GM12801 (cell line): ENCODE results near the gene ALOX5AP.

Source experiments
- TF ChIP-seq, protein P1 (sequence below): IDR thresholded peaks from one replicate; pipeline ENCODE4 v1.5.1; 2011; ENCODE audit warnings: control low read depth; ENCODE audit not compliant: insufficient read length; ENCODE audit errors: extremely low read depth

ALOX5AP gene

DNA sequence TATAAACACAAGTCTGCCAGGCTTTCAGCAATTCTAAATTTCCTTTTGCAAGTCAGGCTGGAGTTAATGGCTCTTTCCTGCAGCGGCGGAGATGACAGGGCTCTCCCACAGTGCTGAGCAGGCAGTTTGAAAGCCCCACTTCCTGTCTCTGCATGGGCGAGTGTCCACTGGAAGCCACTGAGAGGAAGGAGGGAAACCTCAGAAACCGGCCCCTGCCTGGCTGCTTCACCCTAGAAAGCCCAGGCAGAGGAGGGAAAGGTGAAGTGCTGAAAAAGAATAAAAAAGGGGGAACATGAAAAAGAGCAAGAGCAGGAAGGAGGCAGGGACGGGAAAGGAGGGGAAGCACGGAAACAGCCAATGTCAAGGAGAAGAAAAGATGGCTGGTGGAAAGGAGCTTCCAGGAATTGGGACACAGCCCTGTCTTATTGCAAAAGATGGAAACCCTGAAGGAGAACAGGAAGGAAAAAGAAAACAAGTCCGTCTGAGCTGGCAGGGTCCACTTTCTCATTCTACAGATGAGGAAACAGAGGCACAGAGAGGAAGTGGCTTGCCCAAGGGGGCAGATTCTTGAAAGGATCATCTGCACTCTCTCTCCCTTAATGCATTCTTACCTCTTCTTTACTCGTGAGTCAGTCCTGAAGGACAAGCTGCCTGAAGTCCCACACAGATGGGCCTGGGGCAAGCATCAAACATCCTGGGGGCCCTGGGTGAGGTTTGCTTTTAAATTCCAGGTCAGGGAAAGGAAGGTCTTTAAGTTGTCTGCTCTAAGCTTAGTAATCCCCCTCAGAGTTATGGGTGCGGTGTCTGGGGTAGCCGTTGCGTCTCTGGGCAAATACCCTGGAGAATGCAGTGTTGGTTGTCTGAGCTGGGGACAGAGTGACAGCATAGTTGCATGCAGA is 38.8 kb upstream of the ALOX5AP start:
- TF ChIP-seq, protein P1, sequence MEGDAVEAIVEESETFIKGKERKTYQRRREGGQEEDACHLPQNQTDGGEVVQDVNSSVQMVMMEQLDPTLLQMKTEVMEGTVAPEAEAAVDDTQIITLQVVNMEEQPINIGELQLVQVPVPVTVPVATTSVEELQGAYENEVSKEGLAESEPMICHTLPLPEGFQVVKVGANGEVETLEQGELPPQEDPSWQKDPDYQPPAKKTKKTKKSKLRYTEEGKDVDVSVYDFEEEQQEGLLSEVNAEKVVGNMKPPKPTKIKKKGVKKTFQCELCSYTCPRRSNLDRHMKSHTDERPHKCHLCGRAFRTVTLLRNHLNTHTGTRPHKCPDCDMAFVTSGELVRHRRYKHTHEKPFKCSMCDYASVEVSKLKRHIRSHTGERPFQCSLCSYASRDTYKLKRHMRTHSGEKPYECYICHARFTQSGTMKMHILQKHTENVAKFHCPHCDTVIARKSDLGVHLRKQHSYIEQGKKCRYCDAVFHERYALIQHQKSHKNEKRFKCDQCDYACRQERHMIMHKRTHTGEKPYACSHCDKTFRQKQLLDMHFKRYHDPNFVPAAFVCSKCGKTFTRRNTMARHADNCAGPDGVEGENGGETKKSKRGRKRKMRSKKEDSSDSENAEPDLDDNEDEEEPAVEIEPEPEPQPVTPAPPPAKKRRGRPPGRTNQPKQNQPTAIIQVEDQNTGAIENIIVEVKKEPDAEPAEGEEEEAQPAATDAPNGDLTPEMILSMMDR: no peak

DNA sequence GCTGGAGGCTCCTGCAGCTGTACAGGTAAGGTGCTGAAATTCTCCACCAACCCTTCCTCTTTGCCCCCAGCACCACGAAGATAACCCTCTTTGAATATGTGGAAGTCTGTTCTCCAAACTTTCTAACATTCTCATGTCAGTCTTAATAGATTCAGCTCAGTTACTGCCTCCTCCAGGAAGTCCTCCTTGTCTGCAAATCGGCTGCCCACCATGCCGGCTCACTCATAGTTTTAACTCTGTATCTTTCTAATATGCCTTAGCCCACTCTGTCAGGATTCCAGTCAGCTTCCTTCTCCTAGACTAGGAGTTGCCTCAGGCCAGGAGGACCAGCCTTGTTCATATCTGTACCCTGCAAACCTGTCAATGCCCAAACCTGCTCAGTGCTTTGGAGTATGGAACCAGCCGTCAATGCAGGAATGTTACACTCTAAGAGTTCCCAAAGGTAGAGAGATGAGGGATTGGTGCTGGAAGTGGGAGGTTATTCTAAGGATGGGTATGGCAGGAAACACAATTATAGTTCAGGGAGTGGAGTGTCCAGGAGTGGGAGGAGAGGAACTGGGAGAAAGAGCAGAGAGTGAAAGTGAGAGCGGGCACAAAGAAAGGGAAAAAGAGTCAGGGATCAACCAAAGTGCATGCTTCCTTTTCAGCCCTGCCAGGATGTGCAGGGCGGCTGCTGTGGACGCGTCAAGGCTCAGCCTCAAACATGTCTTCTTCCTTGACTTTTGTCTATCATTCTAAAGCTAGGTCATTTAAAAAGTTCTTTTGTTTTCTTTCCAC is 38.0 kb upstream of the ALOX5AP start:
- TF ChIP-seq, protein P1: no peak

DNA sequence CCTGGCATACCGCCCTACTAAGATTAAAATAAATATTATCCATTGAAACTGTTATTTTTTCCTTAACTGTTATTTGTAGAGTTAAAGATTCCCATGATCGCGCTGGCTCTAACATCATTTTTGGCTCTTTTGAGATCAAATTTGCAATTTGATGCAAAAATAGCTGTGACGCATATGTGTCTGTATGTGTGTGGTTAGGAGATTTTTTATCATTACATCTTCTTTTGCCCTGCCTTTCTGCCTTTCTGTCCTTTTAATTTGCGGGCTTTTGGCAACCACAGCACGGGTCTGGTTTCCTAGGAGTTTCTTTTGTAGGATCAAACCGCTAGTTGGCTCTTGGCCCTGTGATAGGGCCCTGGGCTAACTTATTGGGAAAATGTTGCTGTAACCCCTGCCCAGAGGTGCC is 37.3 kb upstream of the ALOX5AP start:
- TF ChIP-seq, protein P1: no peak

DNA sequence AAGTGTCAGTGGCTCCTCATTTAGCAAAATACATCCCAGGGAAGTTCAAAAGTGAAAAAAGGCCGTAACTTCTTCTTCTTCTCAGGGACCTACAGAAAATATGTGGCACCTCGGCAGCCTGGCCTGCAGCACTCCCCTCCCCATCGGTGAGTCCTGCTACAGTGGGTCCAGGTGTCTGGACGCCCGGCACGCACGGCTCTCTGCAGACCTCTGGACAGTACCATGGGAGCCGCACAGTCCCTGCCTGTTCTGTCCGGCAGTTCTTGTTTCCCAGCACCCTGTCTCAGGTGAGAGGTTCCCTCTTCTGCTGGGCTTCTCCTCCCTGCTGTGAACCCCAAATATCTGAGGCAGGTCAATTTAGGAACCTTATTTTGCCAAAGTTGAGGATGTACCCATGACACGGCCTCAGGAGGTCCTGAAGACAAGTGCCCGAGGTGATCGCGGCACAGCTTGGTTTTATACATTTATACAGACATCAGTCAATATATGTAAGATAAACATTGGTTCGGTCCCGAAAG is 36.8 kb upstream of the ALOX5AP start:
- TF ChIP-seq, protein P1: no peak

DNA sequence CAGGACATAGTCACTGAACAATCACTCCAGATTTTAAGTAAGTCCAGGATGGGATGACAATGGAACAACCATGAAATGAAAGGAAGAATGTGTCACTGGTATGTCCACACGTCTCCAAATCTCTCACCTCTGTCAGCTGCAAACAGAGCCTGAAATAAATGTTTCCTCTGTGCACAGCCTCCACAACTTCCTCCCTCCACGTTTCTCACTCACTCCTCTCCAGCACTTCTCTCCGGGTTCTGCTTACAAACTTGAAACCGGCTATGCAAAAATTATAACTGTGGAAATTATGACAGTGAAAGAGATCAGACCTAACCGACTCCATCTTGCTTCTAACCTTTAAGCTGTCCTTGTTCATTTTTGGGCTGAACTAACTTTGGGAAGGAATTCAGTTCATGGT is 35.0 kb upstream of the ALOX5AP start:
- TF ChIP-seq, protein P1: no peak

DNA sequence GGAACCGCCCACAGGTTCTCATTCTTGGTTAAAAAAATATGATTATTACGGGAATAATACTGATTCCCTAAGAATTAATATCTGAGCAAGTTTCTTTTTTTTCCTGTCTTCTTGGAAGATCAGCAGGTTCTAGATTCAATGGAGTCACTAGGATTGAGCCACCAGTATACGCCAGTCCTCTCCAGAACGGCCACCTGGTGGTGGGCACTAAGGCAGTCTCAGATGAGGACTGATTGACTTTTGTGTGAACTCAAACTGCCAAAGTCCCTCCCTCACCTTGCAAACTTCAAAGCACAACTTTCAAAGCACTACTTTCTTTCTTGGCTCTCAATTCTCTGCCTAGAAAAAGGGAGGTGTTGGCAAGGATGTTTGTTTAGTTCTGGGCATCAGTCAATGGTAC is 33.3 kb upstream of the ALOX5AP start:
- TF ChIP-seq, protein P1: no peak

DNA sequence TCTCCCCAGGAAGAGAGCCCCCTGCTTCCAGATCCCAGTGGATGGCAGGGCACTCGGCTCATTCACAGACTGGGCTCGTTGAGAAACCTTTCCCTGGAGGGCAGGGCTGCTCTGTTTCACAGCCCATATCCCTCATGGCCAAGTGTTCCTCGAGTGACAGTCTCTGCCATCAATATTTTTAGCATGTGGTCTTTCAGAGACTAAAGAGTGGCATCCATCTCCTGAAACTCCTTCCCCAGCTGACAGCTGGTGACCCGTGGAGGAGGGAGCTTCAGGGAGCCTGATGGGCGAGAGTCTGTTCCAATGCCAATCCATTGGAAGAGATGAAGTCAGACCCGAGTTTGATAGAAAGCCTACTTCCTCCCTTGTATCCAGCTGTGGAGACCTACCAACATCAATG is 30.7 kb upstream of the ALOX5AP start:
- TF ChIP-seq, protein P1: no peak
